SK-N-MC (cell line): ENCODE measurements around the gene CDH4.

Experiments used
- EZH2 ChIP-seq: fragments of 200-600 bp; sonication (generic); IDR thresholded peaks from one replicate; pipeline ENCODE4 v1.6.1; 2017; ENCODE audit warnings: antibody characterized with exemption
- FOXP2 ChIP-seq: optimal IDR thresholded peaks from 2 replicates; pipeline ENCODE3; 2011; ENCODE audit warnings: mild to moderate bottlenecking, moderate library complexity; ENCODE audit not compliant: insufficient read depth; ENCODE audit errors: extremely low read length, control extremely low read depth
- POLR2AphosphoS5 ChIP-seq: IDR thresholded peaks from 2 replicates; pipeline ENCODE4 v1.6.1; 2012; ENCODE audit warnings: mild to moderate bottlenecking, low read depth, low read length, borderline replicate concordance

- no peak for TF ChIP-seq POLR2AphosphoS5
- TF ChIP-seq EZH2: no peak
- TF ChIP-seq FOXP2: no peak
Observed at GRCh38 chr20:61679473-61679872, 427.4 kb downstream of the CDH4 start.
